Right lobe of liver (tissue), 6 donors: Measurements from ENCODE around the gene STK32A. TPM values are rescaled to one million over a fixed set of nuclear protein-coding genes. Genes with fewer than 3 reads are reported as not detected.
A peak's percentile ranks its signal among the peaks of the same experiment; 100 is the strongest.

Experiments used
- ATAC-seq, 4 donors: fragments of 200-7000 bp; cut with Tn5 transposase; one replicate each; pipeline ENCODE4 v1.9.1; 2020; ENCODE audit warnings: mild to moderate bottlenecking in 4 of 4, moderate library complexity in 4 of 4
- DNase-seq, 3 donors: peaks; one replicate each; pipeline ENCODE4 v3.0.0-alpha.2; 2020
- H3K27ac ChIP-seq, 3 donors: fragments of 200-600 bp; one replicate each; pipeline ENCODE4 v1.8.0; 2022
- H3K27me3 ChIP-seq, 2 donors: fragments of 200-600 bp; one replicate each; pipeline ENCODE4 v1.8.0; 2022
- H3K36me3 ChIP-seq, 4 donors: fragments of 200-600 bp; sonication (generic) in 1 of 4; one replicate each; pipeline versions ENCODE4 v1.5.1 to v1.8.0; 2017 to 2022; ENCODE audit warnings: control low read depth in 1 of 4
- H3K4me1 ChIP-seq, 4 donors: fragments of 200-600 bp; sonication (generic) in 1 of 4; one replicate each; pipeline versions ENCODE4 v1.5.1 to v1.8.0; 2017 to 2022; ENCODE audit warnings: control low read depth in 1 of 4
- H3K4me3 ChIP-seq, 3 donors: fragments of 200-600 bp; one replicate each; pipeline ENCODE4 v1.8.0; 2022
- H3K9me3 ChIP-seq, 4 donors: fragments of 200-600 bp; sonication (generic) in 1 of 4; one replicate each; pipeline versions ENCODE4 v1.5.1 to v1.8.0; 2017 to 2022; ENCODE audit warnings: control low read depth in 1 of 4
- POLR2A ChIP-seq: fragments of 450-650 bp; IDR thresholded peaks from one replicate; pipeline ENCODE4 v1.6.1; 2017; ENCODE audit warnings: antibody characterized with exemption, mild to moderate bottlenecking
- WGBS: methylation state at CpG from one replicate; pipeline ENCODE4 v1.1.6; 2018; ENCODE audit warnings: low coverage, low lambda C conversion rate; ENCODE audit not compliant: insufficient coverage; ENCODE audit errors: missing lambda C conversion rate; 5-methylcytosine and 5-hydroxymethylcytosine counted together
- intact Hi-C, 2 donors: fragments of 100-400 bp; cut with DNase I; formaldehyde crosslinking; loops; one replicate each; pipeline versions ENCODE4 v1.11.2 to v1.14.1; 2022
- total RNA-seq, 6 experiments: library from RNA; depleted of rRNA in 2 of 6; stranded (reverse); fragments of >200 nt in 2 of 6; fragmentation: NEBNext Ultra II Directional in 3 of 6; extraction: Animal tissue kit (Norgen Biotek cat#: 25700) in 3 of 6; gene quantifications; one replicate each; pipeline versions ENCODE4 v1.1.0 to v1.2.4, GENCODE V29; 2016 to 2023
- TF ChIP-seq, protein P1 (sequence below), 4 donors: fragments of 200-600 bp in 3 of 4; fragments of 450-650 bp in 1 of 4; IDR thresholded peaks; one replicate each; pipeline versions ENCODE4 v1.5.1 to v1.8.0; 2016 to 2022; ENCODE audit warnings: antibody characterized with exemption in 4 of 4, mild to moderate bottlenecking in 2 of 4
- donor health status: DM: no; HTN: yes; CAD: no.
- donor health status: DM: no; HTN: no; CAD: no.
- donor health status: DM: no; HTN: no; CAD: no.
- donor health status: DM: no; HTN: yes; CAD: no.
- donor health status: DM: no; HTN: yes; CAD: no.

Gene STK32A
- total RNA-seq, 6 experiments from 2014 or later = 0.05 to 0.42 (median 0.15) TPM; not detected in 3

DNA sequence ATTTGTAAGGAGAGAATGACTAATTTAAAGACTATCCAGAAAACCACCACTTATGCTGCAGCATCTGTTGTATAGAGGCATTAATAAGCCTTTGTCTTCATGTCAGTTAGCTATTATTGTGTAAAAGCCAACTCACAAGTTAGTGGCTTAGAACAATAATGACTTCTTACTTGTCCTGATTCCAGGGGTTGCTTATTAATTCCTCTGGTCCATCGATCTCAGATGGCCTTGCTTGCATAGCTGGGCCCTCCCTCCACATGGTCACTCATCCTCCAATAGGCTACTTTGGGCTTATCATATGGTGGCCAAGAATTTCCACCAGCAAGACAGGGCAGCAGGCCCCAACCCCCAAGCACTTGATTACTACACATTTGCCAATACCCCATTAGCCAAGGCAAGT, 44.5 kb upstream of the STK32A start:
- DNase-seq (no peak), ATAC-seq (peak in 2 of 4 donors; percentile 23 to 33)
- no peaks in the 10 kb centered on the region for H3K9me3 ChIP-seq
- no peak overlapping the region for H3K4me3 ChIP-seq
- no peak for TF ChIP-seq POLR2A
- TF ChIP-seq, protein P1, sequence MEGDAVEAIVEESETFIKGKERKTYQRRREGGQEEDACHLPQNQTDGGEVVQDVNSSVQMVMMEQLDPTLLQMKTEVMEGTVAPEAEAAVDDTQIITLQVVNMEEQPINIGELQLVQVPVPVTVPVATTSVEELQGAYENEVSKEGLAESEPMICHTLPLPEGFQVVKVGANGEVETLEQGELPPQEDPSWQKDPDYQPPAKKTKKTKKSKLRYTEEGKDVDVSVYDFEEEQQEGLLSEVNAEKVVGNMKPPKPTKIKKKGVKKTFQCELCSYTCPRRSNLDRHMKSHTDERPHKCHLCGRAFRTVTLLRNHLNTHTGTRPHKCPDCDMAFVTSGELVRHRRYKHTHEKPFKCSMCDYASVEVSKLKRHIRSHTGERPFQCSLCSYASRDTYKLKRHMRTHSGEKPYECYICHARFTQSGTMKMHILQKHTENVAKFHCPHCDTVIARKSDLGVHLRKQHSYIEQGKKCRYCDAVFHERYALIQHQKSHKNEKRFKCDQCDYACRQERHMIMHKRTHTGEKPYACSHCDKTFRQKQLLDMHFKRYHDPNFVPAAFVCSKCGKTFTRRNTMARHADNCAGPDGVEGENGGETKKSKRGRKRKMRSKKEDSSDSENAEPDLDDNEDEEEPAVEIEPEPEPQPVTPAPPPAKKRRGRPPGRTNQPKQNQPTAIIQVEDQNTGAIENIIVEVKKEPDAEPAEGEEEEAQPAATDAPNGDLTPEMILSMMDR (IDR thresholded peaks at IDR 0.05) = no peak
- intact Hi-C loops = no loop called here
- no peaks in the 10 kb centered on the region for H3K27me3 ChIP-seq
- 18% methylated on average over 1 of the region's 1 CpG for WGBS
- no peaks in the 10 kb centered on the region for H3K36me3 ChIP-seq
- H3K27ac ChIP-seq = no peak overlapping the region
- H3K4me1 ChIP-seq = no peaks in the 10 kb centered on the region

DNA sequence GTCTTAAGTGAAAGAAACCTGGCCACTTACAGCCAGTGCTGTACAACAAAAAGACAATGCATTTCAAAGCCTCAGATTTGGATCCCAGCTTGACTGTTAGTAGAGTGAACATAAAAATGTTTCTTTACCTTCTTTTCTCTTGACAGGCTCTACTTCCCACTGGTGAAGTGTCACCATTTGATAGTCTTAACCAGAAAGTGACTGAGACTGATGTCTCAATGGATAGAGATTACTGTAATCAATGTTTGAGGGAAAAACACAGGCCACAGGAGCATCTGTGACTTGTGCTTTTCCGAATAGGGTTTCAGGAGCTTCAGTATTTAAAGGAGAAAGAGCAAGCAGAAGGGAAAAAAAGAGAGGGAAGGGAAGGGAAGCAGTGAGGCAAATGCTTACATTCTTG, 41.7 kb upstream of the STK32A start:
- DNase-seq = no peak
- no peak overlapping the region for H3K4me3 ChIP-seq
- no peaks in the 10 kb centered on the region for H3K9me3 ChIP-seq
- intact Hi-C loops = no loop called here
- H3K27me3 ChIP-seq = no peaks in the 10 kb centered on the region
- H3K4me1 ChIP-seq = no peaks in the 10 kb centered on the region
- H3K36me3 ChIP-seq = no peaks in the 10 kb centered on the region
- 82% methylated on average over 1 of the region's 1 CpG for WGBS
- no peak for ATAC-seq
- TF ChIP-seq, protein P1 (IDR thresholded peaks at IDR 0.05) = no peak
- TF ChIP-seq POLR2A = no peak
- H3K27ac ChIP-seq = no peak overlapping the region

DNA sequence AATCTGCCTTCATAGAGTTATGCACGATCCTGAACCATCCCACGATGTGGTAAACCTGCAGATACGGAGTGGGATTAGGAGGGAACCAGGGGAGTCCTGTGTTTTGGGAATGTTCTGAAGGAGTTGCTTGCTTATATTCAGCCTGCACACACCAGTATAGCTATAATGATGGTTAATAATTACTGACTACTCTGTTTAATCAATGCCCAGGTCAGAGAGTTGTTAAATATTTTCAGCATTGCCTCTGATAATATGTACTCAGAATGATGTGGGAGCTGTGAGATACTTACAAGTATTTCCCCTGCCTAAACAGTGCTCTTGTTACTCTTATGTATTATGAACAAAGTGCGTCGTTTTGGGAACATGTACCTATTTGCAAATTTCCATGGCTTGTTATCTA, 34.8 kb upstream of the STK32A start:
- no peaks in the 10 kb centered on the region for H3K36me3 ChIP-seq
- H3K27me3 ChIP-seq = no peaks in the 10 kb centered on the region
- ATAC-seq (peak; percentile 62 to 90 (median 70)), DNase-seq (no peak)
- TF ChIP-seq, protein P1 (IDR thresholded peaks at IDR 0.05) = no peak
- TF ChIP-seq POLR2A = no peak
- H3K27ac ChIP-seq = no peak overlapping the region
- no peaks in the 10 kb centered on the region for H3K9me3 ChIP-seq
- H3K4me1 ChIP-seq = no peaks in the 10 kb centered on the region
- intact Hi-C loops = no loop called here
- no peak overlapping the region for H3K4me3 ChIP-seq
- WGBS = 29% methylated on average over 4 of the region's 5 CpGs

DNA sequence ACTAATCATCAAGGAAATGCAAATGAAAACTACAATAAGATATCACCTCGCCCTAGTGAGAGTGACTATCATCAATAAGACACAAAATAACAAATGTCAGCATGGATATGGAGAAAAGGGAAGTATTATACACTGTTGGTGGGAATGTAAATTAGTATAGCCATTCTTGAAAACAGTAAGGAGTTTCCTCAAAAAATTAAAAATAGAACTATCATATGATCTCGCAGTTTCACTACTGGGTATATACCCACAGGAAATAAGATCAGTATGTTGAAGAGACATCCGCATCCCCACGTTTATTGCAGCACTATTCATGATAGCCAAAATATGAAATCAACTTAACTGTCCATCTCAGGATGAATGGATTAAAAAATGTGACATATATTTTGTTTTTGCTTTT, 31.6 kb upstream of the STK32A start:
- H3K9me3 ChIP-seq = no peaks in the 10 kb centered on the region
- H3K4me3 ChIP-seq = no peak overlapping the region
- H3K4me1 ChIP-seq = no peaks in the 10 kb centered on the region
- TF ChIP-seq, protein P1 (IDR thresholded peaks at IDR 0.05) = no peak
- no peak for TF ChIP-seq POLR2A
- DNase-seq = no peak
- 43% methylated on average over 4 of the region's 4 CpGs for WGBS
- no peak overlapping the region for H3K27ac ChIP-seq
- H3K36me3 ChIP-seq = no peaks in the 10 kb centered on the region
- intact Hi-C loops = no loop called here
- peak in 2 of 4 donors; percentile 17 to 26 for ATAC-seq
- H3K27me3 ChIP-seq = no peaks in the 10 kb centered on the region

DNA sequence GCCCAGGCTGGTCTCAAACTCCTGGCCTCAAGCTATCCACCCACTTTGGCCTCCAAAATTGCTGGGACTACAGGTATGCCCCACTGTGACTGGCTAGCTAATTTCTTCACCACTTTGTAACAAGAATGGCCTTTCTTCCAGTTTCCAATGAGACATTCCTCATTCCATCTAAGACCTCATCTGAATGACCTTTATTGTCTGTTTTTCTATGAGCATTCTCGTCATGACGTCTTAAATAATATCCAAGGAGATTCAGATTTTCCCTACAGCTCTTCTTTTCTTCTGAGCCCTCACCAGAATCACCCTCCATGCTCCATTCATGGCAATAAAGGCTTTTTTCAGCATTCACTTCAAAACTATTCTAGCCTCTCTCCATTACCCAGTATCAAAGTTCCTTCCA, 30.2 kb upstream of the STK32A start:
- DNase-seq (no peak), ATAC-seq (no peak)
- Histone ChIP-seq H3K9me3 (no peaks in the 10 kb centered on the region), H3K4me3 (no peak overlapping the region), H3K36me3 (no peaks in the 10 kb centered on the region), H3K27me3 (no peaks in the 10 kb centered on the region), H3K27ac (no peak overlapping the region), H3K4me1 (no peaks in the 10 kb centered on the region)
- intact Hi-C loops = no loop called here
- WGBS = 64% methylated on average over 2 of the region's 2 CpGs
- TF ChIP-seq, protein P1 (IDR thresholded peaks at IDR 0.05) = no peak
- TF ChIP-seq POLR2A = no peak
